Measurements from ENCODE around the gene EIF4E2. TPM values are rescaled to one million over a fixed set of nuclear protein-coding genes. Genes with fewer than 3 reads are reported as not detected.
A peak's percentile ranks its signal among the peaks of the same experiment; 100 is the strongest.

EIF4E2 gene
- total and polyA plus RNA-seq, 2 of the 4 experiments (the other 2 are of a cell fraction): 52.1 to 105 TPM

DNA sequence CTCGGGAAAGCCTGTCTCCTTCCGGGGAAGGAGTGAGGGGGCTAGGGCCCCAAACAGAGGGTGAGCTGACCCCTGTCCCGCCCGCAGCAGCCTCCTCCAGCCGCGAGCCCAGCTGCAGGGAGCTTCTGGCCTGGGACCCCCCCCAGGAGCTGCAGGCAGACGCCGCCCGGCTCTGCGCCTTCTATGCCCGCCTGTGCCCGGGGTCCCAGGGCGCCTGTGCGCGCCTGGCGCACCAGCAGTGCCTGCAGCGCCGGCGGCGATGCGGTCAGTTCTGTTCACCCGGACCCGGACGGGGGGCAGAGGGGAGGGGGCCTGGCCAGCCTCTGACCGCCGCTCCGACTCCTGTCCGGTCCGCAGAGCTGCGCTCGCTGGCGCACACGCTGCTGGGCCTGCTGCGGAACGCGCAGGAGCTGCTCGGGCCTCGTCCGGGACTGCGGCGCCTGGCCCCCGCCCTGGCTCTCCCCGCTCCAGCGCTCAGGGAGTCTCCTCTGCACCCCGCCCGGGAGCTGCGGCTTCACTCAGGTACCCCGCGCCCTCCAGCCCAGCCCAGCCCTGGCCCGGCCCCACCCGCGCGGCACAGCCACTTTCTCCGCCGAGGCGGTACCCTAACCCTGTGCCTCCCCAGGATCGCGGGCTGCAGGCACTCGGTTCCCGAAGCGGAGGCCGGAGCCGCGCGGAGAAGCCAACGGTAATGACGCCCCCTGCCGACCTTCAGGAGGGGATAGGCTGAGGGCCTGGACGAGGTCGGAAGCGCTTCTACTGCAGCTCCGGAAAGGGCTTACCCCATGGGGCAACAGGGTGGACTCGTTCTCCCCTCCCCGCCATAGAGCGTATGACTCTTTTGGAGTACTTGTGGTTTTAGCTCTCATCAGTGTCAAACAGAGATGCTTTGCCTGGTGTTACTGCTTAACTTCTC, 26.5 kb upstream of the EIF4E2 start:
- H3K18ac ChIP-seq (ENCODE audit: low read depth, low read length): no peak overlapping the region
- CTCF ChIA-PET: no interaction called here
- H3K23ac ChIP-seq (ENCODE audit: low read depth, low read length): no peak overlapping the region
- H2BK120ac ChIP-seq (ENCODE audit: low read depth, low read length): no peak overlapping the region
- H3K4me1 ChIP-seq (ENCODE audit: control insufficient read depth, insufficient read depth, low read length): no peaks in the 10 kb centered on the region
- 1% methylated on average over 29 of the region's 75 CpGs; no CpG with 5 or more reads in 1 of the 2 experiments for WGBS, 2 experiments (ENCODE audit: extremely low coverage in 2 of 2, insufficient read length in 1 of 2)
- intact Hi-C loops (cut with micrococcal nuclease): no loop called here
- H3K9ac ChIP-seq (ENCODE audit: low read depth, low read length): no peak overlapping the region
- no peak overlapping the region for H2AK9ac ChIP-seq (replicated peaks; ENCODE audit: low read depth, low read length, poor library complexity)
- dilution Hi-C loops (cut with HindIII; ENCODE audit: low sequenced_read_pairs, unreplicated experiment): no loop called here
- no TSS peak for BruUV-seq (replicated peaks)
- no peak overlapping the region for H3K4me3 ChIP-seq (ENCODE audit: insufficient read depth, low read depth, low read length)
- H3K27ac ChIP-seq (ENCODE audit: insufficient read depth, low read length): no peak overlapping the region
- in situ Hi-C loops (cut with MboI; ENCODE audit: low sequenced_read_pairs): no loop called here
- H4K20me1 ChIP-seq (ENCODE audit: insufficient read depth, low read length): no peaks in the 10 kb centered on the region
- no peak overlapping the region for H2BK15ac ChIP-seq (ENCODE audit: low read depth, low read length)
- no peak overlapping the region for H4K91ac ChIP-seq (ENCODE audit: insufficient read depth, low read depth, low read length)
- H3K4me2 ChIP-seq (ENCODE audit: low read depth, low read length): no peak overlapping the region
- peak overlapping the region; percentile 70 for H2AFZ ChIP-seq (replicated peaks; ENCODE audit: low read length, poor library complexity)
- H4K8ac ChIP-seq (ENCODE audit: low read depth in 2 of 2, low read length in 2 of 2): no peak overlapping the region
- no peak overlapping the region for H4K5ac ChIP-seq (ENCODE audit: low read depth, low read length)
- DNase-seq (peak; percentile 5), ATAC-seq (ENCODE audit: low read depth) (peak; percentile 57)
- no peak overlapping the region for H2BK20ac ChIP-seq (ENCODE audit: low read depth, low read length)
- no peak overlapping the region for H3K4ac ChIP-seq (ENCODE audit: low read depth, low read length)
- TF ChIP-seq SMC3 (IDR thresholded peaks at IDR 0.05; ENCODE audit: low read depth, low read length): no peak
- TF ChIP-seq POLR2A (IDR thresholded peaks at IDR 0.05; ENCODE audit: low read depth, low read length): no peak
- TF ChIP-seq USF2 (IDR thresholded peaks at IDR 0.05; ENCODE audit: low read depth, low read length): no peak
- TF ChIP-seq CTCF (conservative IDR thresholded peaks at IDR 0.05; ENCODE audit: low read depth, low read length): peak; percentile 23; the same call in 1 of the 2 replicates
- TF ChIP-seq CEBPB (IDR thresholded peaks at IDR 0.05; ENCODE audit: low read depth, low read length): no peak
- TF ChIP-seq MAFK (IDR thresholded peaks at IDR 0.05; ENCODE audit: low read depth, low read length): no peak
- TF ChIP-seq CHD1 (IDR thresholded peaks at IDR 0.05; ENCODE audit: low read depth, low read length): no peak
- TF ChIP-seq BHLHE40 (IDR thresholded peaks at IDR 0.05; ENCODE audit: low read depth, low read length): no peak
- H2AK5ac ChIP-seq (ENCODE audit: low read depth, low read length): no peak overlapping the region
- no peak overlapping the region for H2BK5ac ChIP-seq (ENCODE audit: low read depth, low read length, poor library complexity, severe bottlenecking)
- H3K14ac ChIP-seq (replicated peaks; ENCODE audit: low read depth, low read length): no peak overlapping the region
- no peaks in the 10 kb centered on the region for H3K9me1 ChIP-seq (ENCODE audit: insufficient read depth, low read length)
- H3K27me3 ChIP-seq (ENCODE audit: control insufficient read depth, insufficient read depth, low read length): peaks cover 73% of the 10 kb centered on the region
- no peaks in the 10 kb centered on the region for H3K36me3 ChIP-seq (ENCODE audit: control insufficient read depth, insufficient read depth, low read length)
- POLR2A ChIA-PET (ENCODE audit: unreplicated experiment): no interaction called here
- no peaks in the 10 kb centered on the region for H3K9me3 ChIP-seq (ENCODE audit: control insufficient read depth, insufficient read depth, low read length)
- no peaks in the 10 kb centered on the region for H3K79me1 ChIP-seq (ENCODE audit: low read depth in 1 of 2, low read length in 2 of 2)
- no peak overlapping the region for H3K56ac ChIP-seq (ENCODE audit: extremely low read depth, insufficient read depth, low read length)

Measured in IMR-90 (cell line).